ENCODE data around the gene CLNK. TPM values are rescaled to one million over a fixed set of nuclear protein-coding genes. Genes with fewer than 3 reads are reported as not detected.

The CLNK gene
- polyA plus RNA-seq, 1 of the 3 experiments (the other 2 are of a cell fraction), result not detected

DNA sequence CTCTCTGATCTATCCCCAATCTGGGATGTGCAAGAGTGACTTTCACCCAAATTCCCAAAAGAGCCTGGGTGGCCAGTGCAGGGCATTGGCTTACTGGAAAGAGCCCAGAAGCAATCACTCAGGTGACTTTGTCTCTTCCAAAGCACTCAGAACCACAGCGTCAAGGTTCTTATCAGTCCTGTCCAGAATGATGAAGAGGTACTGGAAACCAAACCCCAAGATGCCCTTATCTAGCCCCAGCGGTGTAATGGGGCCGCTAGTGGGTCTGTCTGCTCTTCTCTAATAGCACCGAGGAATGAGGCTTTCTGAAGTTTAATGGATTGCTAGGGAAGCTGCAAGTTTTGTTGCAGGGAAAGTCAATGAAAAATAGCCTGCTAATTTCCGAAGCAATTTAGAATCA, 21.6 kb downstream of the CLNK start:
- no peak overlapping the region for H3K9ac ChIP-seq
- H4K20me1 ChIP-seq (ENCODE audit: insufficient read depth), result no peaks in the 10 kb centered on the region
- H3K4me1 ChIP-seq (ENCODE audit: control insufficient read depth in 1 of 2, insufficient read depth in 2 of 2, low read depth in 1 of 2, low read length in 1 of 2), result no peaks in the 10 kb centered on the region
- no peak overlapping the region for H3K27ac ChIP-seq (ENCODE audit: low read depth in 2 of 2, low read length in 1 of 2)
- no peaks in the 10 kb centered on the region for H3K9me3 ChIP-seq
- ChIA-PET POLR2A (no interaction called here), CTCF (no interaction called here)
- no peak overlapping the region for H3K4me2 ChIP-seq
- no peak for DNase-seq
- no peak for TF ChIP-seq CHD2 (IDR thresholded peaks at IDR 0.05; ENCODE audit: low read length, partially characterized antibody)
- no peak for TF ChIP-seq NFIC (IDR thresholded peaks at IDR 0.05; ENCODE audit: borderline replicate concordance)
- TF ChIP-seq, protein P1, sequence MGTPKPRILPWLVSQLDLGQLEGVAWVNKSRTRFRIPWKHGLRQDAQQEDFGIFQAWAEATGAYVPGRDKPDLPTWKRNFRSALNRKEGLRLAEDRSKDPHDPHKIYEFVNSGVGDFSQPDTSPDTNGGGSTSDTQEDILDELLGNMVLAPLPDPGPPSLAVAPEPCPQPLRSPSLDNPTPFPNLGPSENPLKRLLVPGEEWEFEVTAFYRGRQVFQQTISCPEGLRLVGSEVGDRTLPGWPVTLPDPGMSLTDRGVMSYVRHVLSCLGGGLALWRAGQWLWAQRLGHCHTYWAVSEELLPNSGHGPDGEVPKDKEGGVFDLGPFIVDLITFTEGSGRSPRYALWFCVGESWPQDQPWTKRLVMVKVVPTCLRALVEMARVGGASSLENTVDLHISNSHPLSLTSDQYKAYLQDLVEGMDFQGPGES (IDR thresholded peaks at IDR 0.05; ENCODE audit: low read depth, low read length), result no peak
- TF ChIP-seq FOXM1 (IDR thresholded peaks at IDR 0.05; ENCODE audit: low read depth), result no peak
- WGBS (ENCODE audit: low lambda C conversion rate), result 8% methylated on average over 2 of the region's 5 CpGs
- no peaks in the 10 kb centered on the region for H3K9me2 ChIP-seq
- peaks cover 3% of the 10 kb centered on the region; the same call in 1 of the 2 replicates for H3K27me3 ChIP-seq (ENCODE audit: insufficient read depth)
- no peaks in the 10 kb centered on the region for H3F3A ChIP-seq (replicated peaks; ENCODE audit: insufficient read depth)
- H3K36me3 ChIP-seq (replicated peaks in 1 of 2; ENCODE audit: control insufficient read depth in 1 of 2, insufficient read depth in 2 of 2, low read length in 1 of 2), result no peaks in the 10 kb centered on the region
- no peak overlapping the region for H2AFZ ChIP-seq (ENCODE audit: low read depth)
- H3K4me3 ChIP-seq (ENCODE audit: low read depth in 2 of 2, low read length in 1 of 2), result no peak overlapping the region
- no peaks in the 10 kb centered on the region for H3K79me2 ChIP-seq (ENCODE audit: insufficient read depth)

- Histone ChIP-seq H3K27me3 (ENCODE audit: insufficient read depth) (no peaks in the 10 kb centered on the region), H3K9me3 (no peaks in the 10 kb centered on the region), H3K4me2 (no peak overlapping the region), H3F3A (replicated peaks; ENCODE audit: insufficient read depth) (no peaks in the 10 kb centered on the region), H3K4me1 (ENCODE audit: control insufficient read depth in 1 of 2, insufficient read depth in 2 of 2, low read depth in 1 of 2, low read length in 1 of 2) (no peaks in the 10 kb centered on the region), H3K36me3 (replicated peaks in 1 of 2; ENCODE audit: control insufficient read depth in 1 of 2, insufficient read depth in 2 of 2, low read length in 1 of 2) (no peaks in the 10 kb centered on the region), H3K79me2 (ENCODE audit: insufficient read depth) (no peaks in the 10 kb centered on the region), H3K9ac (no peak overlapping the region), H2AFZ (ENCODE audit: low read depth) (no peak overlapping the region), H3K27ac (ENCODE audit: low read depth in 2 of 2, low read length in 1 of 2) (no peak overlapping the region), H4K20me1 (ENCODE audit: insufficient read depth) (no peaks in the 10 kb centered on the region), H3K9me2 (no peaks in the 10 kb centered on the region), H3K4me3 (ENCODE audit: low read depth in 2 of 2, low read length in 1 of 2) (no peak overlapping the region)
- DNase-seq, result no peak
- POLR2A ChIA-PET, result no interaction called here
- WGBS (ENCODE audit: low lambda C conversion rate), result 0% methylated on average over 3 of the region's 3 CpGs
- TF ChIP-seq, protein P2, sequence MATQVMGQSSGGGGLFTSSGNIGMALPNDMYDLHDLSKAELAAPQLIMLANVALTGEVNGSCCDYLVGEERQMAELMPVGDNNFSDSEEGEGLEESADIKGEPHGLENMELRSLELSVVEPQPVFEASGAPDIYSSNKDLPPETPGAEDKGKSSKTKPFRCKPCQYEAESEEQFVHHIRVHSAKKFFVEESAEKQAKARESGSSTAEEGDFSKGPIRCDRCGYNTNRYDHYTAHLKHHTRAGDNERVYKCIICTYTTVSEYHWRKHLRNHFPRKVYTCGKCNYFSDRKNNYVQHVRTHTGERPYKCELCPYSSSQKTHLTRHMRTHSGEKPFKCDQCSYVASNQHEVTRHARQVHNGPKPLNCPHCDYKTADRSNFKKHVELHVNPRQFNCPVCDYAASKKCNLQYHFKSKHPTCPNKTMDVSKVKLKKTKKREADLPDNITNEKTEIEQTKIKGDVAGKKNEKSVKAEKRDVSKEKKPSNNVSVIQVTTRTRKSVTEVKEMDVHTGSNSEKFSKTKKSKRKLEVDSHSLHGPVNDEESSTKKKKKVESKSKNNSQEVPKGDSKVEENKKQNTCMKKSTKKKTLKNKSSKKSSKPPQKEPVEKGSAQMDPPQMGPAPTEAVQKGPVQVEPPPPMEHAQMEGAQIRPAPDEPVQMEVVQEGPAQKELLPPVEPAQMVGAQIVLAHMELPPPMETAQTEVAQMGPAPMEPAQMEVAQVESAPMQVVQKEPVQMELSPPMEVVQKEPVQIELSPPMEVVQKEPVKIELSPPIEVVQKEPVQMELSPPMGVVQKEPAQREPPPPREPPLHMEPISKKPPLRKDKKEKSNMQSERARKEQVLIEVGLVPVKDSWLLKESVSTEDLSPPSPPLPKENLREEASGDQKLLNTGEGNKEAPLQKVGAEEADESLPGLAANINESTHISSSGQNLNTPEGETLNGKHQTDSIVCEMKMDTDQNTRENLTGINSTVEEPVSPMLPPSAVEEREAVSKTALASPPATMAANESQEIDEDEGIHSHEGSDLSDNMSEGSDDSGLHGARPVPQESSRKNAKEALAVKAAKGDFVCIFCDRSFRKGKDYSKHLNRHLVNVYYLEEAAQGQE (IDR thresholded peaks at IDR 0.05; ENCODE audit: low read depth, low read length), result no peak
- TF ChIP-seq, protein P1 (IDR thresholded peaks at IDR 0.05; ENCODE audit: low read depth, low read length), result no peak
- TF ChIP-seq USF2 (IDR thresholded peaks at IDR 0.05; ENCODE audit: borderline replicate concordance, low read depth, low read length) (no peak), PBX3 (IDR thresholded peaks at IDR 0.05) (no peak), TCF12 (IDR thresholded peaks at IDR 0.05) (no peak), USF1 (IDR thresholded peaks at IDR 0.05; ENCODE audit: borderline replicate concordance, low read depth) (no peak)
- TF ChIP-seq, protein P3, sequence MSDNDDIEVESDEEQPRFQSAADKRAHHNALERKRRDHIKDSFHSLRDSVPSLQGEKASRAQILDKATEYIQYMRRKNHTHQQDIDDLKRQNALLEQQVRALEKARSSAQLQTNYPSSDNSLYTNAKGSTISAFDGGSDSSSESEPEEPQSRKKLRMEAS (IDR thresholded peaks at IDR 0.05; ENCODE audit: low read depth), result no peak
- CTCF ChIA-PET, result no interaction called here
These were observed 23.5 kb downstream of the CLNK start for GRCh38 chr4:10661047-10661446.
